Kidney capillary endothelial cell (primary cell): ENCODE data around the gene IFIT2.
"Not testable (repeated sequence)": the region's sequence is repeated elsewhere in the genome, so short reads cannot be mapped to it uniquely, and the experiment has no call there.

Source experiments
- DNase-seq: peaks from one replicate; pipeline ENCODE4 v3.0.0-alpha.2; 2018; ENCODE audit warnings: low spot score

The IFIT2 gene

GRCh38 chr10:89301721-89302445 lies at the start of gene IFIT2:
Gene IFIT2, plus strand, starts transcription at chr10:89302046. Its CDS starts 78 bp downstream, at chr10:89302124.
- peak; percentile 25 for DNase-seq

GRCh38 chr10:89252225-89252585 lies 49.6 kb upstream of the IFIT2 start:
- no peak for DNase-seq

- DNase-seq: not testable (repeated sequence)
Observed at GRCh38 chr10:89255091-89255579, 46.7 kb upstream of the IFIT2 start.

- no peak for DNase-seq
Observed at GRCh38 chr10:89255793-89256192, 46.1 kb upstream of the IFIT2 start.

GRCh38 chr10:89256340-89256739 lies 45.5 kb upstream of the IFIT2 start:
- DNase-seq: no peak

- DNase-seq: no peak
Observed at GRCh38 chr10:89256962-89257361, 44.9 kb upstream of the IFIT2 start.

GRCh38 chr10:89257581-89257980 lies 44.3 kb upstream of the IFIT2 start:
- DNase-seq: no peak

- no peak for DNase-seq
Observed at GRCh38 chr10:89258881-89259280, 43.0 kb upstream of the IFIT2 start.

- no peak for DNase-seq
Observed at GRCh38 chr10:89262086-89263051, 39.5 kb upstream of the IFIT2 start.

GRCh38 chr10:89263091-89263490 lies 38.8 kb upstream of the IFIT2 start:
- DNase-seq: no peak

- no peak for DNase-seq
Observed at GRCh38 chr10:89263531-89263930, 38.3 kb upstream of the IFIT2 start.

GRCh38 chr10:89266721-89267453 lies 35.0 kb upstream of the IFIT2 start:
- DNase-seq: no peak

GRCh38 chr10:89269433-89270152 lies 32.3 kb upstream of the IFIT2 start:
- no peak for DNase-seq

GRCh38 chr10:89270153-89270483 lies 31.7 kb upstream of the IFIT2 start:
- DNase-seq: no peak

GRCh38 chr10:89271532-89271931 lies 30.3 kb upstream of the IFIT2 start:
- no peak for DNase-seq

GRCh38 chr10:89273680-89274079 lies 28.2 kb upstream of the IFIT2 start:
- DNase-seq: no peak

GRCh38 chr10:89274928-89275327 lies 26.9 kb upstream of the IFIT2 start:
- no peak for DNase-seq

- no peak for DNase-seq
Observed at GRCh38 chr10:89275383-89275782, 26.5 kb upstream of the IFIT2 start.

- peak; percentile 94 for DNase-seq
Observed at GRCh38 chr10:89278034-89278535, 23.8 kb upstream of the IFIT2 start.

GRCh38 chr10:89278900-89279392 lies 22.9 kb upstream of the IFIT2 start:
- no peak for DNase-seq

- DNase-seq: no peak
Observed at GRCh38 chr10:89279421-89279869, 22.4 kb upstream of the IFIT2 start.
